ENCODE results near the gene PTCD2.

Gene PTCD2

DNA sequence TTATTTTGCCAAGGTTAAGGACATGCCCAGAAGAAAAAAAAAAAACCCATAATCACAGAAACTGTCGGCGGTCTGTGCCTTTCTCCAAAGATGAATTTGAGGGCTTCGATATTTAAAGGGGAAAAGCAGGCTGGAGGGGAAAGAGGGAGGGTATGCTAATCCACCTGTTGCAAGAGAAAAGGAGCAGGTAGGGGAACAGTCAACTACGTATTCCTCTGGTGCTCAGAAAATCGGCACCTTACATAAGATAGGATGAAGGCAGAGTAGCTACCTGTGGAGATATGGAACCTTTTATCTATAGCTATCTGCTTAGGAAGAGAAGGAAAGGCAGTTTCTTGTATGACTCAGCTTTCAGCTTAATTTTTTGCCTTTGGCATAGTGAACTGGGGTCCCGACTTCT, 77.7 kb downstream of the PTCD2 start:
- H3K4me2 ChIP-seq (ENCODE audit: low read length) = no peak overlapping the region
- no peaks in the 10 kb centered on the region for H3K36me3 ChIP-seq (ENCODE audit: control insufficient read depth, low read length)

DNA sequence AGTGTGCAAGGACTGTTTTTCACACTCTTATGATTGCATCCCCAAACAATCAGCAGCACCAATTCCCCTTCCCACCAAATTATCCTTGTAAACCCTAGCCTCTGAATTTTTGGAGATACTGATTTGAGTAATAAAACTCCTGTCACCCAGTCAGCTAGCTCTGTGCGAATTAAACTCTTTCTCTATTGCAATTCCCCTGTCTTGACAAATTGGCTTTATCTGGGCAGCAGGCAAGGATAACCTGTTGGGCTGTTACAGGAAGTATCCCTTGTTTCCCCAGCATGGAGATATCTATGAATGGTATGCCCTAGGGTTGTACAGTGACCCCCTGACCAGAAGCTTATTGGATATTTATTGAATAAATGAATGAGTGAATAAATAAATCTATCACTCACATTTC, 80.8 kb downstream of the PTCD2 start:
- Histone ChIP-seq H3K9me2 (replicated peaks; ENCODE audit: control insufficient read depth, low read length) (no peaks in the 10 kb centered on the region), H4K20me1 (ENCODE audit: control insufficient read depth, insufficient read depth, low read depth, low read length) (no peaks in the 10 kb centered on the region), H3K4me2 (ENCODE audit: low read length) (no peak overlapping the region), H3K27me3 (ENCODE audit: control insufficient read depth, low read length) (peaks cover 10% of the 10 kb centered on the region; the same call in 1 of the 2 replicates), H3F3A (ENCODE audit: control insufficient read depth, insufficient read depth) (no peaks in the 10 kb centered on the region), H3K4me3 (ENCODE audit: low read length) (no peak overlapping the region), H3K4me1 (ENCODE audit: control insufficient read depth, low read length) (no peaks in the 10 kb centered on the region), H3K36me3 (ENCODE audit: control insufficient read depth, low read length) (no peaks in the 10 kb centered on the region), H3K27ac (ENCODE audit: low read depth, low read length) (no peak overlapping the region), H3K9me3 (ENCODE audit: control insufficient read depth, insufficient read depth, low read length) (peaks cover 19% of the 10 kb centered on the region), H3K79me2 (ENCODE audit: control insufficient read depth, low read length) (no peaks in the 10 kb centered on the region)
- TF ChIP-seq EZH2phosphoT487 (IDR thresholded peaks at IDR 0.05; ENCODE audit: borderline replicate concordance, low read length) = no peak
- TF ChIP-seq, protein P1, sequence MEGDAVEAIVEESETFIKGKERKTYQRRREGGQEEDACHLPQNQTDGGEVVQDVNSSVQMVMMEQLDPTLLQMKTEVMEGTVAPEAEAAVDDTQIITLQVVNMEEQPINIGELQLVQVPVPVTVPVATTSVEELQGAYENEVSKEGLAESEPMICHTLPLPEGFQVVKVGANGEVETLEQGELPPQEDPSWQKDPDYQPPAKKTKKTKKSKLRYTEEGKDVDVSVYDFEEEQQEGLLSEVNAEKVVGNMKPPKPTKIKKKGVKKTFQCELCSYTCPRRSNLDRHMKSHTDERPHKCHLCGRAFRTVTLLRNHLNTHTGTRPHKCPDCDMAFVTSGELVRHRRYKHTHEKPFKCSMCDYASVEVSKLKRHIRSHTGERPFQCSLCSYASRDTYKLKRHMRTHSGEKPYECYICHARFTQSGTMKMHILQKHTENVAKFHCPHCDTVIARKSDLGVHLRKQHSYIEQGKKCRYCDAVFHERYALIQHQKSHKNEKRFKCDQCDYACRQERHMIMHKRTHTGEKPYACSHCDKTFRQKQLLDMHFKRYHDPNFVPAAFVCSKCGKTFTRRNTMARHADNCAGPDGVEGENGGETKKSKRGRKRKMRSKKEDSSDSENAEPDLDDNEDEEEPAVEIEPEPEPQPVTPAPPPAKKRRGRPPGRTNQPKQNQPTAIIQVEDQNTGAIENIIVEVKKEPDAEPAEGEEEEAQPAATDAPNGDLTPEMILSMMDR (IDR thresholded peaks at IDR 0.05; ENCODE audit: low read depth, low read length, poor library complexity, severe bottlenecking) = no peak

More for the DNA sequence above, 77.7 kb downstream of the PTCD2 start:
- Histone ChIP-seq H3K9me3 (ENCODE audit: control insufficient read depth, insufficient read depth, low read length) (peaks cover 11% of the 10 kb centered on the region), H3K4me3 (ENCODE audit: low read length) (no peak overlapping the region), H3F3A (ENCODE audit: control insufficient read depth, insufficient read depth) (no peaks in the 10 kb centered on the region), H4K20me1 (ENCODE audit: control insufficient read depth, insufficient read depth, low read depth, low read length) (no peaks in the 10 kb centered on the region), H3K4me1 (ENCODE audit: control insufficient read depth, low read length) (no peaks in the 10 kb centered on the region), H3K9me2 (replicated peaks; ENCODE audit: control insufficient read depth, low read length) (no peaks in the 10 kb centered on the region), H3K79me2 (ENCODE audit: control insufficient read depth, low read length) (no peaks in the 10 kb centered on the region), H3K27ac (ENCODE audit: low read depth, low read length) (no peak overlapping the region), H3K27me3 (ENCODE audit: control insufficient read depth, low read length) (peaks cover 22% of the 10 kb centered on the region)
- TF ChIP-seq EZH2phosphoT487 (IDR thresholded peaks at IDR 0.05; ENCODE audit: borderline replicate concordance, low read length) = no peak
- TF ChIP-seq, protein P1 (IDR thresholded peaks at IDR 0.05; ENCODE audit: low read depth, low read length, poor library complexity, severe bottlenecking) = no peak

DNA sequence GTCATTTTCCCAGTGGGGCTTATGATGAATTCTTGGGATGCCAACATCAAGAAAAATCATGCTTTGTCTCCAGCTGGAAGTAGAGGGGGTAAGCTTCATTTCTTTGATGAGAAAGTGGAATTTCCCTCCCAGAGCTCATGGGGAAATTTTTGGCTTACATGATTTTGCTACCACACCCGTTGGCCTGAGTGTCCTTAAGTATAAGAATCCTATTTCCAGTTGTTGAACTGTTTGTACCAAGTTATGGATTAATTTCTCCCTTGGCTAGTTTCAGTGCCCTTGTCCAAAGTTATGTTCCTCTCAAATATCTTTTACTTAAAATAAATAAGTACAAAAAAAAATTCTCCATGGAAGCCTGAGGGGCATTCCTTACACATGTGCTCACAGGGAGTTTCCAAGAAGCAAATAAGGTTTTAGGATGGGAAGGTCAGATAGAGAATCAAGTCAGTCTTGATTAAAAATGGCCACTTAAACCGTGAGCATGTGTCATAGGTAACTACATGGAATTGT, 82.3 kb downstream of the PTCD2 start:
- peaks cover 8% of the 10 kb centered on the region; the same call in 1 of the 2 replicates for H3K27me3 ChIP-seq (ENCODE audit: control insufficient read depth, low read length)
- no peak overlapping the region for H3K4me2 ChIP-seq (ENCODE audit: low read length)
- no peak overlapping the region for H3K4me3 ChIP-seq (ENCODE audit: low read length)
- H3K9me3 ChIP-seq (ENCODE audit: control insufficient read depth, insufficient read depth, low read length) = peaks cover 19% of the 10 kb centered on the region
- H4K20me1 ChIP-seq (ENCODE audit: control insufficient read depth, insufficient read depth, low read depth, low read length) = no peaks in the 10 kb centered on the region
- H3K9me2 ChIP-seq (replicated peaks; ENCODE audit: control insufficient read depth, low read length) = no peaks in the 10 kb centered on the region
- H3K36me3 ChIP-seq (ENCODE audit: control insufficient read depth, low read length) = no peaks in the 10 kb centered on the region
- no peaks in the 10 kb centered on the region for H3F3A ChIP-seq (ENCODE audit: control insufficient read depth, insufficient read depth)
- H3K27ac ChIP-seq (ENCODE audit: low read depth, low read length) = no peak overlapping the region
- no peaks in the 10 kb centered on the region for H3K79me2 ChIP-seq (ENCODE audit: control insufficient read depth, low read length)
- H3K4me1 ChIP-seq (ENCODE audit: control insufficient read depth, low read length) = no peaks in the 10 kb centered on the region
- TF ChIP-seq EZH2phosphoT487 (IDR thresholded peaks at IDR 0.05; ENCODE audit: borderline replicate concordance, low read length) = no peak
- TF ChIP-seq, protein P1 (IDR thresholded peaks at IDR 0.05; ENCODE audit: low read depth, low read length, poor library complexity, severe bottlenecking) = no peak

All from DOHH2 (cell line).